IMR-90 (cell line): ENCODE results near the gene PSMB3. TPM values are rescaled to one million over a fixed set of nuclear protein-coding genes. Genes with fewer than 3 reads are reported as not detected.
A peak's percentile ranks its signal among the peaks of the same experiment; 100 is the strongest.

Experiments
- ATAC-seq: fragments of 200-7000 bp; cut with Tn5 transposase; 2 replicates; pipeline ENCODE4 v1.9.1; 2020; ENCODE audit warnings: low read depth, mild to moderate bottlenecking, moderate library complexity
- BruUV-seq: library from RNA; stranded (reverse); fragments of 400-500 nt; replicated peaks from 2 replicates; lab custom pipeline; 2021; lab: Mats Ljungman, UMichigan
- CTCF ChIA-PET: fragments of 300-600 bp; formaldehyde crosslinking; extraction: SDS; loops from one replicate; lab custom pipeline; 2021; ENCODE audit warnings: antibody characterized with exemption; lab: Yijun Ruan, JAX
- POLR2A ChIA-PET: fragments of 300-600 bp; sonication (Branson Sonifier 250); formaldehyde crosslinking; loops from one replicate; lab custom pipeline; 2022; ENCODE audit warnings: antibody characterized with exemption; ENCODE audit not compliant: unreplicated experiment; lab: Charles Lee
- DNase-seq: peaks from one replicate; pipeline ENCODE4 v3.0.0; 2013
- H2AFZ ChIP-seq: replicated peaks from 2 replicates; pipeline ENCODE3; 2013; ENCODE audit warnings: low read length, mild to moderate bottlenecking; ENCODE audit not compliant: poor library complexity
- H2AK5ac ChIP-seq: 2 replicates; pipeline ENCODE4 v1.6.1; 2013; ENCODE audit warnings: low read depth, low read length, inconsistent platforms
- H2AK9ac ChIP-seq: replicated peaks from 2 replicates; pipeline ENCODE3; 2013; ENCODE audit warnings: mild to moderate bottlenecking, low read depth, low read length, moderate library complexity; ENCODE audit not compliant: poor library complexity
- H2BK120ac ChIP-seq: 2 replicates; pipeline ENCODE4 v1.6.1; 2013; ENCODE audit warnings: low read depth, low read length, inconsistent platforms
- H2BK15ac ChIP-seq: 3 replicates; pipeline ENCODE4 v1.6.1; 2013; ENCODE audit warnings: low read depth, low read length, inconsistent platforms
- H2BK20ac ChIP-seq: 2 replicates; pipeline ENCODE4 v1.6.1; 2013; ENCODE audit warnings: low read depth, mild to moderate bottlenecking, inconsistent platforms, low read length, moderate library complexity
- H2BK5ac ChIP-seq: 2 replicates; pipeline ENCODE4 v1.6.1; 2013; ENCODE audit warnings: mild to moderate bottlenecking, low read depth, low read length, inconsistent platforms; ENCODE audit not compliant: poor library complexity, severe bottlenecking
- H3K14ac ChIP-seq: replicated peaks from 2 replicates; pipeline ENCODE4 v1.6.1; 2013; ENCODE audit warnings: low read depth, low read length, inconsistent platforms
- H3K18ac ChIP-seq: 2 replicates; pipeline ENCODE4 v1.6.1; 2013; ENCODE audit warnings: low read depth, low read length, control low read depth
- H3K23ac ChIP-seq: 2 replicates; pipeline ENCODE4 v1.6.1; 2013; ENCODE audit warnings: low read depth, low read length, inconsistent platforms
- H3K27ac ChIP-seq: 2 replicates; pipeline ENCODE4 v1.5.1; 2013; ENCODE audit warnings: mild to moderate bottlenecking, control low read depth, low read length; ENCODE audit not compliant: insufficient read depth
- H3K27me3 ChIP-seq: 2 replicates; pipeline ENCODE4 v1.6.1; 2013; ENCODE audit warnings: low read length; ENCODE audit not compliant: control insufficient read depth, insufficient read depth
- H3K36me3 ChIP-seq: 2 replicates; pipeline ENCODE4 v1.6.1; 2013; ENCODE audit warnings: low read length, mixed read lengths; ENCODE audit not compliant: control insufficient read depth, insufficient read depth
- H3K4ac ChIP-seq: 2 replicates; pipeline ENCODE4 v1.6.1; 2013; ENCODE audit warnings: low read depth, low read length, inconsistent platforms
- H3K4me1 ChIP-seq: 2 replicates; pipeline ENCODE4 v1.6.1; 2013; ENCODE audit warnings: low read length, mixed read lengths; ENCODE audit not compliant: control insufficient read depth, insufficient read depth
- H3K4me2 ChIP-seq: 2 replicates; pipeline ENCODE4 v1.6.1; 2013; ENCODE audit warnings: low read depth, mild to moderate bottlenecking, control low read depth, low read length, moderate library complexity
- H3K4me3 ChIP-seq: 2 replicates; pipeline ENCODE4 v1.5.1; 2013; ENCODE audit warnings: low read depth, mild to moderate bottlenecking, control low read depth, low read length, moderate library complexity; ENCODE audit not compliant: insufficient read depth
- H3K56ac ChIP-seq: 2 replicates; pipeline ENCODE4 v1.6.1; 2013; ENCODE audit warnings: low read length, inconsistent platforms; ENCODE audit not compliant: insufficient read depth; ENCODE audit errors: extremely low read depth
- H3K79me1 ChIP-seq, 2 experiments: 2 replicates each; pipeline ENCODE4 v1.6.1; 2013; ENCODE audit warnings: low read length in 2 of 2, inconsistent platforms in 1 of 2, low read depth in 1 of 2
- H3K9ac ChIP-seq: 2 replicates; pipeline ENCODE4 v1.6.1; 2013; ENCODE audit warnings: low read depth, low read length, control low read depth
- H3K9me1 ChIP-seq: 2 replicates; pipeline ENCODE4 v1.6.1; 2013; ENCODE audit warnings: low read length, inconsistent platforms; ENCODE audit not compliant: insufficient read depth
- H3K9me3 ChIP-seq: 2 replicates; pipeline ENCODE4 v1.6.1; 2013; ENCODE audit warnings: low read length; ENCODE audit not compliant: control insufficient read depth, insufficient read depth
- H4K20me1 ChIP-seq: 2 replicates; pipeline ENCODE4 v1.6.1; 2013; ENCODE audit warnings: low read length, inconsistent platforms; ENCODE audit not compliant: insufficient read depth
- H4K5ac ChIP-seq: 2 replicates; pipeline ENCODE4 v1.6.1; 2013; ENCODE audit warnings: mild to moderate bottlenecking, low read depth, low read length, control low read depth
- H4K8ac ChIP-seq, 2 experiments: 2 replicates each; pipeline ENCODE4 v1.6.1; 2013; ENCODE audit warnings: low read depth in 2 of 2, low read length in 2 of 2, control low read depth in 1 of 2, inconsistent platforms in 1 of 2
- H4K91ac ChIP-seq: 2 replicates; pipeline ENCODE4 v1.6.1; 2013; ENCODE audit warnings: low read depth, low read length, inconsistent platforms; ENCODE audit not compliant: insufficient read depth
- CEBPB ChIP-seq: IDR thresholded peaks from 2 replicates; pipeline ENCODE4 v1.6.1; 2012; ENCODE audit warnings: low read depth, low read length, improper control_type of control experiment
- CHD1 ChIP-seq: IDR thresholded peaks from 2 replicates; pipeline ENCODE4 v1.6.1; 2012; ENCODE audit warnings: low read depth, low read length, improper control_type of control experiment
- FOS ChIP-seq: fragments of 150-350 bp; IDR thresholded peaks from 2 replicates; pipeline ENCODE4 v1.6.1; 2016; ENCODE audit warnings: low read depth, low read length
- MAFK ChIP-seq: IDR thresholded peaks from 2 replicates; pipeline ENCODE4 v1.6.1; 2012; ENCODE audit warnings: low read depth, low read length, improper control_type of control experiment
- MAZ ChIP-seq: IDR thresholded peaks from 2 replicates; pipeline ENCODE4 v1.6.1; 2012; ENCODE audit warnings: low read depth, mild to moderate bottlenecking, low read length, improper control_type of control experiment, moderate library complexity, borderline replicate concordance
- MXI1 ChIP-seq: IDR thresholded peaks from 2 replicates; pipeline ENCODE4 v1.6.1; 2012; ENCODE audit warnings: low read depth, mild to moderate bottlenecking, low read length, moderate library complexity, borderline replicate concordance
- NFE2L2 ChIP-seq: fragments of 150-350 bp; IDR thresholded peaks from 2 replicates; pipeline ENCODE4 v1.6.1; 2016; ENCODE audit warnings: low read depth, mild to moderate bottlenecking, low read length
- POLR2A ChIP-seq: IDR thresholded peaks from 2 replicates; pipeline ENCODE4 v1.6.1; 2012; ENCODE audit warnings: mild to moderate bottlenecking, low read depth, low read length
- RFX5 ChIP-seq: IDR thresholded peaks from 2 replicates; pipeline ENCODE4 v1.8.0; 2012; ENCODE audit warnings: low read depth, mild to moderate bottlenecking, low read length, moderate library complexity
- SMC3 ChIP-seq: fragments of 150-350 bp; IDR thresholded peaks from 2 replicates; pipeline ENCODE4 v1.6.1; 2016; ENCODE audit warnings: low read depth, mild to moderate bottlenecking, antibody characterized with exemption, low read length, moderate library complexity
- whole genome bisulfite sequencing, 2 experiments: methylation state at CpG; one replicate each; pipeline versions ENCODE4 v1.1.5 to v1.1.7; 2013; ENCODE audit warnings: missing lambda C conversion rate in 2 of 2; ENCODE audit not compliant: insufficient read length in 1 of 2; ENCODE audit errors: extremely low coverage in 2 of 2; 5-methylcytosine and 5-hydroxymethylcytosine counted together
- dilution Hi-C: fragments of 300-500 bp; cut with HindIII; formaldehyde crosslinking; loops from one replicate; pipeline ENCODE4 v1.14.3; 2018; ENCODE audit warnings: low sequenced_read_pairs; ENCODE audit not compliant: unreplicated experiment
- in situ Hi-C: fragments of 300-500 bp; cut with MboI; formaldehyde crosslinking; loops from 3 replicates; pipeline ENCODE4 v1.14.3; 2019; ENCODE audit warnings: low sequenced_read_pairs, inconsistent platforms, mixed read lengths
- intact Hi-C: fragments of 100-400 bp; cut with micrococcal nuclease; formaldehyde crosslinking; loops from 2 replicates; pipeline ENCODE4 v1.10.0; 2022
- polyA plus RNA-seq, 3 experiments: library from polyadenylated mRNA; depleted of rRNA; stranded (reverse); fragments of >200 nt; gene quantifications; 2 replicates each; pipeline ENCODE4 v1.2.3, GENCODE V29; 2012; ENCODE audit warnings: low replicate concordance in 1 of 3
- total RNA-seq: library from RNA; depleted of rRNA; stranded (reverse); fragments of >200 nt; gene quantifications from 2 replicates; pipeline ENCODE4 v1.2.3, GENCODE V29; 2012
- TF ChIP-seq, protein P1 (sequence below): fragments of 150-350 bp; IDR thresholded peaks from 2 replicates; pipeline ENCODE4 v1.6.1; 2016; ENCODE audit warnings: low read depth, mild to moderate bottlenecking, low read length, moderate library complexity, borderline replicate concordance
- TF ChIP-seq, protein P2 (sequence below): conservative IDR thresholded peaks from 2 replicates; pipeline ENCODE4 v1.5.1; 2012; ENCODE audit warnings: mild to moderate bottlenecking, low read depth, low read length, improper control_type of control experiment
- TF ChIP-seq, protein P3 (sequence below): fragments of 150-350 bp; IDR thresholded peaks from 2 replicates; pipeline ENCODE4 v1.6.1; 2017; ENCODE audit warnings: mild to moderate bottlenecking, antibody characterized with exemption, low read length, low read depth

The PSMB3 gene
- total and polyA plus RNA-seq, 2 of the 4 experiments (the other 2 are of a cell fraction) = 480 to 828 TPM

DNA sequence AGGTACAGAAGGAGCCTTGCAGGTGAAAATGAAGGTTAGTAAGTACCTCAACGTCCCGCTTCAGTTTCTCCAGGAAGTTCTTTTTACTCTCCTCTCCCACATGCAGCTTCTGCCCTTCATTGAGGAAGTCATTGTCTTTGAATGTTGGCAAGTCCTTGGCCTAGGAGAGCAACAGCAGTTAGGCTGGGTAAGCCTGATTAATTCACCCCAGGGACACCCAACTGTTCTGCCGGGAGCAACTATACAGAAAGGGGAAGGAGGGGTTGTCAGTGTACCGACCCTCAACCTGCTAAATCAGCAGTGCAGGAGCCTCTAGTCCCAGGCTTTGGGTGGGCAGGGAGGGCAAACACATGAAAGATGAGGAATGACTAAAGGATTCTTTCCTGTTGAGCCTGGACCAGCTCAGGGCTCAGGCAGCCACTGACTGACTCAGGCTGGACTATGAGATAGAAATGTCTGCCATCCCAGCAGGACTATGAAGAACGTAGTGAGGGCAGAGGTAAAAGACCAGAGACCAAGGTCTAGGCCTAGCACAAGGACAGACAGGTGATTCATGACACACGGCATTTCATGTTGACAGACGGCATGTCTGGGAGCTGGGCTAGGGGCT, 25.2 kb downstream of the PSMB3 start:
- peak overlapping the region; percentile 14 for H2BK5ac ChIP-seq
- H3K56ac ChIP-seq = no peak overlapping the region
- no peak overlapping the region for H2AK5ac ChIP-seq
- no peak overlapping the region for H3K9ac ChIP-seq
- no peaks in the 10 kb centered on the region; the same call in 1 of the 2 replicates for H3K4me1 ChIP-seq
- no peak overlapping the region for H2BK20ac ChIP-seq
- in situ Hi-C loops (no loop called here), dilution Hi-C loops (no loop called here), intact Hi-C loops (no loop called here)
- H2BK120ac ChIP-seq = no peak overlapping the region
- no peaks in the 10 kb centered on the region; the same call in 1 of the 2 replicates for H4K20me1 ChIP-seq
- H4K91ac ChIP-seq = no peak overlapping the region
- H3K4ac ChIP-seq = no peak overlapping the region
- CTCF ChIA-PET = interaction anchor here (0.6 kb wide), 1 partner anchor 21 kb away, joined by 3 read pairs; no protein-coding TSS in a partner anchor
- H3K27ac ChIP-seq = no peak overlapping the region
- no peak overlapping the region for H4K5ac ChIP-seq
- BruUV-seq = no TSS peak
- H3K27me3 ChIP-seq = no peaks in the 10 kb centered on the region
- no peak overlapping the region; the same call in 1 of the 2 replicates for H3K18ac ChIP-seq
- WGBS, 2 experiments = 57% methylated on average over 2 of the region's 7 CpGs; no CpG with 5 or more reads in 1 of the 2 experiments
- H3K4me2 ChIP-seq = no peak overlapping the region
- no peak overlapping the region for H2AFZ ChIP-seq
- peaks cover 7% of the 10 kb centered on the region; the same call in 1 of the 2 replicates for H3K9me1 ChIP-seq
- no peak overlapping the region for H3K14ac ChIP-seq
- H3K36me3 ChIP-seq = peaks cover 74% of the 10 kb centered on the region
- peak overlapping the region; percentile 70 for H2AK9ac ChIP-seq
- no peaks in the 10 kb centered on the region for H3K9me3 ChIP-seq
- POLR2A ChIA-PET = no interaction called here
- ATAC-seq (peak; percentile 64), DNase-seq (peak; percentile 44)
- TF ChIP-seq SMC3 = no peak
- no peak for TF ChIP-seq FOS
- TF ChIP-seq NFE2L2 = no peak
- TF ChIP-seq RFX5 = no peak
- TF ChIP-seq CHD1 = no peak
- no peak for TF ChIP-seq CEBPB
- no peak for TF ChIP-seq MAZ
- TF ChIP-seq, protein P1, sequence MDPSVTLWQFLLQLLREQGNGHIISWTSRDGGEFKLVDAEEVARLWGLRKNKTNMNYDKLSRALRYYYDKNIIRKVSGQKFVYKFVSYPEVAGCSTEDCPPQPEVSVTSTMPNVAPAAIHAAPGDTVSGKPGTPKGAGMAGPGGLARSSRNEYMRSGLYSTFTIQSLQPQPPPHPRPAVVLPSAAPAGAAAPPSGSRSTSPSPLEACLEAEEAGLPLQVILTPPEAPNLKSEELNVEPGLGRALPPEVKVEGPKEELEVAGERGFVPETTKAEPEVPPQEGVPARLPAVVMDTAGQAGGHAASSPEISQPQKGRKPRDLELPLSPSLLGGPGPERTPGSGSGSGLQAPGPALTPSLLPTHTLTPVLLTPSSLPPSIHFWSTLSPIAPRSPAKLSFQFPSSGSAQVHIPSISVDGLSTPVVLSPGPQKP = no peak
- TF ChIP-seq MXI1 = no peak
- TF ChIP-seq, protein P2, sequence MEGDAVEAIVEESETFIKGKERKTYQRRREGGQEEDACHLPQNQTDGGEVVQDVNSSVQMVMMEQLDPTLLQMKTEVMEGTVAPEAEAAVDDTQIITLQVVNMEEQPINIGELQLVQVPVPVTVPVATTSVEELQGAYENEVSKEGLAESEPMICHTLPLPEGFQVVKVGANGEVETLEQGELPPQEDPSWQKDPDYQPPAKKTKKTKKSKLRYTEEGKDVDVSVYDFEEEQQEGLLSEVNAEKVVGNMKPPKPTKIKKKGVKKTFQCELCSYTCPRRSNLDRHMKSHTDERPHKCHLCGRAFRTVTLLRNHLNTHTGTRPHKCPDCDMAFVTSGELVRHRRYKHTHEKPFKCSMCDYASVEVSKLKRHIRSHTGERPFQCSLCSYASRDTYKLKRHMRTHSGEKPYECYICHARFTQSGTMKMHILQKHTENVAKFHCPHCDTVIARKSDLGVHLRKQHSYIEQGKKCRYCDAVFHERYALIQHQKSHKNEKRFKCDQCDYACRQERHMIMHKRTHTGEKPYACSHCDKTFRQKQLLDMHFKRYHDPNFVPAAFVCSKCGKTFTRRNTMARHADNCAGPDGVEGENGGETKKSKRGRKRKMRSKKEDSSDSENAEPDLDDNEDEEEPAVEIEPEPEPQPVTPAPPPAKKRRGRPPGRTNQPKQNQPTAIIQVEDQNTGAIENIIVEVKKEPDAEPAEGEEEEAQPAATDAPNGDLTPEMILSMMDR = no peak
- TF ChIP-seq, protein P3, sequence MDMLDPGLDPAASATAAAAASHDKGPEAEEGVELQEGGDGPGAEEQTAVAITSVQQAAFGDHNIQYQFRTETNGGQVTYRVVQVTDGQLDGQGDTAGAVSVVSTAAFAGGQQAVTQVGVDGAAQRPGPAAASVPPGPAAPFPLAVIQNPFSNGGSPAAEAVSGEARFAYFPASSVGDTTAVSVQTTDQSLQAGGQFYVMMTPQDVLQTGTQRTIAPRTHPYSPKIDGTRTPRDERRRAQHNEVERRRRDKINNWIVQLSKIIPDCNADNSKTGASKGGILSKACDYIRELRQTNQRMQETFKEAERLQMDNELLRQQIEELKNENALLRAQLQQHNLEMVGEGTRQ = no peak
- no peak for TF ChIP-seq MAFK
- no peak for TF ChIP-seq POLR2A
- no peak overlapping the region for H3K23ac ChIP-seq
- no peak overlapping the region for H4K8ac ChIP-seq
- H2BK15ac ChIP-seq = no peak overlapping the region
- peaks cover 15 to 30% of the 10 kb centered on the region in 2 experiments; a peak in 3 of 4 replicates for H3K79me1 ChIP-seq
- no peak overlapping the region for H3K4me3 ChIP-seq
